ENCODE results near the gene BMPR1A. TPM values are rescaled to one million over a fixed set of nuclear protein-coding genes. Genes with fewer than 3 reads are reported as not detected.

Gene BMPR1A
- polyA plus RNA-seq, 3 donors: 0.25 to 0.67 (median 0.61) TPM

GRCh38 chr10:86821388-86821999 is 65.1 kb downstream of the BMPR1A start:
- no peak overlapping the region for H2AFZ ChIP-seq (ENCODE audit: insufficient read depth, low read depth, low read length, poor library complexity, severe bottlenecking)
- H3K9ac ChIP-seq (ENCODE audit: insufficient read depth, low read length, poor library complexity, severe bottlenecking): no peak overlapping the region
- Mint-ChIP-seq H3K36me3 (no peaks in the 10 kb centered on the region), H3K9me3 (peaks cover 0 to 2% (median 0%) of the 10 kb centered on the region in 7 donors), H3K4me1 (no peaks in the 10 kb centered on the region), H3K4me3 (no peak overlapping the region), H3K27me3 (ENCODE audit: low read depth in 3 of 3) (peaks cover 7 to 10% (median 8%) of the 10 kb centered on the region in 3 donors), H3K27ac (no peak overlapping the region)
- no CpG with 5 or more reads among the region's 6 CpGs for WGBS (ENCODE audit: insufficient coverage)
- H3K4me2 ChIP-seq (replicated peaks; ENCODE audit: extremely low read depth, low read length, poor library complexity, severe bottlenecking): no peak overlapping the region
- no peak overlapping the region for H3K27ac ChIP-seq (ENCODE audit: low read depth in 1 of 2, low read length in 2 of 2)
- H3K4me3 ChIP-seq (replicated peaks in 1 of 3; ENCODE audit: low read depth in 2 of 3, low read length in 3 of 3): no peak overlapping the region
- no peaks in the 10 kb centered on the region for H3K4me1 ChIP-seq (ENCODE audit: control insufficient read depth in 1 of 2, insufficient read depth in 2 of 2, low read length in 2 of 2)
- H4K20me1 ChIP-seq (ENCODE audit: insufficient read depth, low read length): no peaks in the 10 kb centered on the region
- no peaks in the 10 kb centered on the region for H3K79me2 ChIP-seq (ENCODE audit: insufficient read depth, low read length)
- H3K27me3 ChIP-seq (ENCODE audit: control insufficient read depth in 2 of 2, insufficient read depth in 2 of 2, low read length in 2 of 2): no peaks in the 10 kb centered on the region
- intact Hi-C loops (cut with micrococcal nuclease): no loop called here
- H3K9me3 ChIP-seq (replicated peaks in 1 of 2; ENCODE audit: control insufficient read depth in 1 of 2, insufficient read depth in 1 of 2, low read length in 2 of 2): no peaks in the 10 kb centered on the region
- no peak for DNase-seq
- no peak for TF ChIP-seq CTCF (IDR thresholded peaks at IDR 0.05)
- H3K36me3 ChIP-seq (replicated peaks in 1 of 2; ENCODE audit: control insufficient read depth in 1 of 2, insufficient read depth in 2 of 2, low read length in 2 of 2): no peaks in the 10 kb centered on the region

- Histone ChIP-seq H3K4me2 (replicated peaks; ENCODE audit: extremely low read depth, low read length, poor library complexity, severe bottlenecking) (no peak overlapping the region), H3K9ac (ENCODE audit: insufficient read depth, low read length, poor library complexity, severe bottlenecking) (no peak overlapping the region), H3K4me3 (replicated peaks in 1 of 3; ENCODE audit: low read depth in 2 of 3, low read length in 3 of 3) (no peak overlapping the region), H3K9me3 (replicated peaks in 1 of 2; ENCODE audit: control insufficient read depth in 1 of 2, insufficient read depth in 1 of 2, low read length in 2 of 2) (no peaks in the 10 kb centered on the region), H2AFZ (ENCODE audit: insufficient read depth, low read depth, low read length, poor library complexity, severe bottlenecking) (no peak overlapping the region), H3K27me3 (ENCODE audit: control insufficient read depth in 2 of 2, insufficient read depth in 2 of 2, low read length in 2 of 2) (no peaks in the 10 kb centered on the region), H3K36me3 (replicated peaks in 1 of 2; ENCODE audit: control insufficient read depth in 1 of 2, insufficient read depth in 2 of 2, low read length in 2 of 2) (no peaks in the 10 kb centered on the region), H3K27ac (ENCODE audit: low read depth in 1 of 2, low read length in 2 of 2) (no peak overlapping the region), H3K79me2 (ENCODE audit: insufficient read depth, low read length) (no peaks in the 10 kb centered on the region), H4K20me1 (ENCODE audit: insufficient read depth, low read length) (no peaks in the 10 kb centered on the region), H3K4me1 (ENCODE audit: control insufficient read depth in 1 of 2, insufficient read depth in 2 of 2, low read length in 2 of 2) (no peaks in the 10 kb centered on the region)
- H3K4me3 Mint-ChIP-seq: no peak overlapping the region
- WGBS (ENCODE audit: insufficient coverage): 100% methylated on average over 1 of the region's 4 CpGs
- no peaks in the 10 kb centered on the region for H3K4me1 Mint-ChIP-seq
- no peak overlapping the region for H3K27ac Mint-ChIP-seq
- no peak for TF ChIP-seq CTCF (IDR thresholded peaks at IDR 0.05)
- H3K9me3 Mint-ChIP-seq: peaks cover 0 to 2% (median 0%) of the 10 kb centered on the region in 7 donors
- DNase-seq: no peak
- intact Hi-C loops (cut with micrococcal nuclease): no loop called here
- H3K27me3 Mint-ChIP-seq (ENCODE audit: low read depth in 3 of 3): peaks cover 7 to 11% (median 9%) of the 10 kb centered on the region in 3 donors
- no peaks in the 10 kb centered on the region for H3K36me3 Mint-ChIP-seq
These were observed 67.1 kb downstream of the BMPR1A start for GRCh38 chr10:86823565-86823964.

Data from CD14-positive monocyte (primary cell).